Type B pancreatic cell (in vitro differentiated cells): ENCODE data around the gene IL2. TPM values are rescaled to one million over a fixed set of nuclear protein-coding genes. Genes with fewer than 3 reads are reported as not detected.

Experiments
- DNase-seq: peaks from one replicate; pipeline ENCODE4 v3.0.0; 2021; ENCODE audit warnings: mixed read lengths; ENCODE audit not compliant: unreplicated experiment; ENCODE audit errors: extremely low spot score
- H3K27ac Mint-ChIP-seq: 2 replicates; pipeline ENCODE4 v1.8.0; 2021; ENCODE audit warnings: mild to moderate bottlenecking, mixed read lengths
- H3K27me3 Mint-ChIP-seq: 2 replicates; pipeline ENCODE4 v1.8.0; 2021; ENCODE audit warnings: mixed read lengths
- H3K36me3 Mint-ChIP-seq: 2 replicates; pipeline ENCODE4 v1.8.0; 2021; ENCODE audit warnings: mixed read lengths
- H3K4me1 Mint-ChIP-seq: one replicate; pipeline ENCODE4 v1.8.0; 2021; ENCODE audit warnings: mixed read lengths; ENCODE audit not compliant: unreplicated experiment
- H3K4me3 Mint-ChIP-seq: 2 replicates; pipeline ENCODE4 v1.8.0; 2021; ENCODE audit warnings: mild to moderate bottlenecking, mixed read lengths
- H3K9me3 Mint-ChIP-seq: 2 replicates; pipeline ENCODE4 v1.8.0; 2021; ENCODE audit warnings: mixed read lengths
- total RNA-seq: library from RNA; stranded (reverse); gene quantifications from 2 replicates; pipeline ENCODE4 v1.2.1, GENCODE V29; 2021; ENCODE audit warnings: low replicate concordance
- TF ChIP-seq, protein P1 (sequence below): fragments of 200-600 bp; sonication (generic); conservative IDR thresholded peaks from 2 replicates; pipeline ENCODE4 v1.5.0; 2021; ENCODE audit warnings: antibody characterized with exemption, mild to moderate bottlenecking

Gene IL2
- total RNA-seq, 1 donor from 2014 or later, result not detected

DNA sequence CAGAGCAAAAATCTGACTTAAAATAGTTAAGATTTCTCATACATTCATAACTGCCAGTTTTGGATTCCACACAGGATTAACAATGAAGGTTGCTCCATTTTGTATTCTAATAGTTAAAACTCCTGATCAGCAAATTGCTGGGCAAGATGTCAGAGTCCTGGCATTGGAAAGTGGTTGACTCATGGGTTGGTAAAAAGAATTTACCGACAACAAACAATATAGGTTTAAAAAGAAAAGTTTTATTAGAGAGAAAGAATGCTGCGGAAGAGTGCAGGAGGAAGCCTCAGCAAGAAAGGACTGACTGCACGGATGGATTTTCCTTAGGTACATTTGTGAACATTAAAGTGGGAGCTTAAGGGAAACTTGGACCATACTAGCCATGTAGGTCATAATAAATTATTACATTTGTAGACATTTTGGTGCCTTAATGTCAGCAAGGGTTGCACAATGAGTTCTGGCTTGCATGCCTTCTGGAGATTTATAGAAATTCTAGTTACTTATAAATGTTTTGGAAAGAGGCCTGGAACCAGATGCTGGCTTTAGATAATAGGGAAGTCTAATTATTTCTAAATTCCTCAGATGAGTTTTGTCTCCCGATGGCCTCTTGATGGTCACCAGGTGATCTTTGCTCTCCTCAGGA is 25.4 kb upstream of the IL2 start:
- H3K27me3 Mint-ChIP-seq, result no peaks in the 10 kb centered on the region
- H3K36me3 Mint-ChIP-seq, result no peaks in the 10 kb centered on the region
- H3K9me3 Mint-ChIP-seq, result no peaks in the 10 kb centered on the region
- TF ChIP-seq, protein P1, sequence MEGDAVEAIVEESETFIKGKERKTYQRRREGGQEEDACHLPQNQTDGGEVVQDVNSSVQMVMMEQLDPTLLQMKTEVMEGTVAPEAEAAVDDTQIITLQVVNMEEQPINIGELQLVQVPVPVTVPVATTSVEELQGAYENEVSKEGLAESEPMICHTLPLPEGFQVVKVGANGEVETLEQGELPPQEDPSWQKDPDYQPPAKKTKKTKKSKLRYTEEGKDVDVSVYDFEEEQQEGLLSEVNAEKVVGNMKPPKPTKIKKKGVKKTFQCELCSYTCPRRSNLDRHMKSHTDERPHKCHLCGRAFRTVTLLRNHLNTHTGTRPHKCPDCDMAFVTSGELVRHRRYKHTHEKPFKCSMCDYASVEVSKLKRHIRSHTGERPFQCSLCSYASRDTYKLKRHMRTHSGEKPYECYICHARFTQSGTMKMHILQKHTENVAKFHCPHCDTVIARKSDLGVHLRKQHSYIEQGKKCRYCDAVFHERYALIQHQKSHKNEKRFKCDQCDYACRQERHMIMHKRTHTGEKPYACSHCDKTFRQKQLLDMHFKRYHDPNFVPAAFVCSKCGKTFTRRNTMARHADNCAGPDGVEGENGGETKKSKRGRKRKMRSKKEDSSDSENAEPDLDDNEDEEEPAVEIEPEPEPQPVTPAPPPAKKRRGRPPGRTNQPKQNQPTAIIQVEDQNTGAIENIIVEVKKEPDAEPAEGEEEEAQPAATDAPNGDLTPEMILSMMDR, result no peak
- no peak overlapping the region for H3K4me3 Mint-ChIP-seq
- no peak overlapping the region for H3K27ac Mint-ChIP-seq
- no peak for DNase-seq
- no peaks in the 10 kb centered on the region for H3K4me1 Mint-ChIP-seq

DNA sequence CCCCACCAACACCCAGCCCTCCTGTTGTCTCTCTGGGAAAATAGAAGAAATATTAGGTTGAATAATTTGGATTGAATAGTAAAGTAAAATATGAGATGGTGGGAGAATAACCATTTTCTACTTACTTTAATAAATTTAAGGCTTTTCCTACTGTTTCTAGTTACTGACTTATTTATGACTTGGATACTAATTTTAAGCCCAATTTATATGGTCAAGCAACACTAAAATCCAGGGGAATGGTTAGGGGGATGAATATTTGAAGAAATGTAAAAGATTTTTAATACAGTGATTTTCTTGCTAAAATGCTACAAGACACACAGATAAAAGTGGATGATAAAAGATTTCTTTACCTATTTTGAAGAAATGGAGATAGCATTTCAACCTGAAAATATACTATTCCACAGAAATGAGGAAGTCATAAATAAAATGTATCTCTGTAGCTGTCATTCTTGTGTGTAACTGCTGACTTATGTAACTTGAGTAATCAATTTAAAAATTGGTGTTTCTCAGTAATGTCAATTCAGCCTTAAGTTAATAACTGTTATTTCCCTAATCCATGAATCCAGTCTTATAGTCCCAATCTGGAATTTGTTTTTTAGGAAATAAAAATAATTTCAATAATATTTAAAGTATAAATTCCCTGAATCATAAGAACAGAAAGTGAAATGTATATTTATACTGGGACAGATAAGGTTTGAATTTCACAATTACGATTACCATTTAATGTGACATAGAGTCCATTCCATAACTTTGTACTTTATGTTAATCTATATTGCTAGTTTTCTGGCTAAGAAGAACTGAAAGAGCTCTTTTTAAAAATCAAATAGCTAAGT is 24.3 kb upstream of the IL2 start:
- Mint-ChIP-seq H3K27me3 (no peaks in the 10 kb centered on the region), H3K36me3 (no peaks in the 10 kb centered on the region), H3K27ac (no peak overlapping the region), H3K9me3 (no peaks in the 10 kb centered on the region), H3K4me1 (no peaks in the 10 kb centered on the region), H3K4me3 (no peak overlapping the region)
- no peak for DNase-seq
- TF ChIP-seq, protein P1, result no peak

DNA sequence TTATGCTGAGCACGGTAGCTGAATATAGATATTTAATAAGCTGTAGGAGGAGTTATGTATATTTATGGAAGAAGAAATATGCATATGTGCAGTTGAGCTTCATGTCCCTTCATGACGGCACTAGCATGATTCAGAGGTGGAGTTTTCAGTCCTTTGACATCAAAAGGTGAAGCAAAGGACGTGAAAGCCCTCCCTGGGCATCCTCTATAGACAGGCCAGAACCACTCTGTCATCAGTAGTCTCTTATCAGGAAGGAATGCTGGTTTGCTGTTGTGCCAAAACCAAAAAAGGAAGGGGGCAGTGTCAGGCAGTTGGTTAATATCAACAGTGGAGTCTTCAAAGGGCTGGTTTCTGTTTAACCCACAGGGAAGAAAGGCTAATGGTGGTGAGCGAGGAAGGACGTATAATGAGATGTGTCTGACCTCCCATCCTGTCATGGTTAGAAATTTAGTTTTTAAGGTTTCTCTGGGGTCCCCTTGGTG is 23.5 kb upstream of the IL2 start:
- DNase-seq, result no peak
- Mint-ChIP-seq H3K27me3 (no peaks in the 10 kb centered on the region), H3K4me3 (no peak overlapping the region), H3K36me3 (no peaks in the 10 kb centered on the region), H3K4me1 (no peaks in the 10 kb centered on the region), H3K9me3 (no peaks in the 10 kb centered on the region), H3K27ac (no peak overlapping the region)
- TF ChIP-seq, protein P1, result no peak

DNA sequence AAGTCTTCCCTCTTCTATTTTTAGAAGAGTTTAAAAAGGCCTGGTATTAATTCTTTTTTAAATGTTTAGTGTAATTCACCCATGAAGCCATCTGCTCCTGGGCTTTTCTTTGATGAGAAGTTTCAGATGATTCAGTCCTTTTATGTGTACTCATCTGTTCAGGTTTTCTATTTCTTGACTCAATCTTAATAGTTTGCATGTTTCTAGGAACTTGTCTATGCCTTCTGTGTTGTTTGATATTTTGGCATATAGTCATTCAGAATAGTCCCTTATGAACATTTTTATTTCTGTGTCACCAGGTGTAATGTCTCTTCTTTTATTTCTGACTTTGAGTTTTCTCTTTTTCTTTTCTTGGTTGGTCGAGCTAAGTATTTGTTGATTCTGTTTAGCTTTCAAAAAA is 20.2 kb upstream of the IL2 start:
- TF ChIP-seq, protein P1, result no peak
- Mint-ChIP-seq H3K36me3 (no peaks in the 10 kb centered on the region), H3K9me3 (no peaks in the 10 kb centered on the region), H3K4me1 (no peaks in the 10 kb centered on the region), H3K4me3 (no peak overlapping the region), H3K27me3 (no peaks in the 10 kb centered on the region), H3K27ac (no peak overlapping the region)
- DNase-seq, result no peak

DNA sequence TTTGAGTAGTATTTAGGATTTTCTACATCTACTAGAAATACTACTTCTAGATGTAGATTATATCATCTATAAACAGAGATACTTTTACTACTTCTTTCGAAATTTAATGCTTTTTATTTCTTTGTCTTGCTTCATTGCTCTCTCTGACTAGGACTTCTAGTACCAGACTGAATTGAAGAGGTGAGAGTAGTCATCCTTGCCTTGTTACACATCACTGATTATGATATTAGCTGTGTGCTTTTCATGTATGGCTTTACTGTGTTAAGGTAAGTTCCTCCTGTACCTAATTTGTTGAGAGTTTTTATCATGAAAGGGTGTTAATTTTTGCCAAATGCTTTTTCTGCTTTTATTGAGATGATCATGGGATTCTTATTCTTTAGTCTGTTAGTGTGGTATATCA is 19.6 kb upstream of the IL2 start:
- Mint-ChIP-seq H3K36me3 (no peaks in the 10 kb centered on the region), H3K4me1 (no peaks in the 10 kb centered on the region), H3K27ac (no peak overlapping the region), H3K4me3 (no peak overlapping the region), H3K27me3 (no peaks in the 10 kb centered on the region), H3K9me3 (no peaks in the 10 kb centered on the region)
- DNase-seq, result no peak
- TF ChIP-seq, protein P1, result no peak
